ENCODE data around the gene UBAC1. TPM values are rescaled to one million over a fixed set of nuclear protein-coding genes. Genes with fewer than 3 reads are reported as not detected.

Gene UBAC1, protein sequence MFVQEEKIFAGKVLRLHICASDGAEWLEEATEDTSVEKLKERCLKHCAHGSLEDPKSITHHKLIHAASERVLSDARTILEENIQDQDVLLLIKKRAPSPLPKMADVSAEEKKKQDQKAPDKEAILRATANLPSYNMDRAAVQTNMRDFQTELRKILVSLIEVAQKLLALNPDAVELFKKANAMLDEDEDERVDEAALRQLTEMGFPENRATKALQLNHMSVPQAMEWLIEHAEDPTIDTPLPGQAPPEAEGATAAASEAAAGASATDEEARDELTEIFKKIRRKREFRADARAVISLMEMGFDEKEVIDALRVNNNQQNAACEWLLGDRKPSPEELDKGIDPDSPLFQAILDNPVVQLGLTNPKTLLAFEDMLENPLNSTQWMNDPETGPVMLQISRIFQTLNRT
- 31.3 and 36.7 TPM in 2 replicates for total RNA-seq

DNA sequence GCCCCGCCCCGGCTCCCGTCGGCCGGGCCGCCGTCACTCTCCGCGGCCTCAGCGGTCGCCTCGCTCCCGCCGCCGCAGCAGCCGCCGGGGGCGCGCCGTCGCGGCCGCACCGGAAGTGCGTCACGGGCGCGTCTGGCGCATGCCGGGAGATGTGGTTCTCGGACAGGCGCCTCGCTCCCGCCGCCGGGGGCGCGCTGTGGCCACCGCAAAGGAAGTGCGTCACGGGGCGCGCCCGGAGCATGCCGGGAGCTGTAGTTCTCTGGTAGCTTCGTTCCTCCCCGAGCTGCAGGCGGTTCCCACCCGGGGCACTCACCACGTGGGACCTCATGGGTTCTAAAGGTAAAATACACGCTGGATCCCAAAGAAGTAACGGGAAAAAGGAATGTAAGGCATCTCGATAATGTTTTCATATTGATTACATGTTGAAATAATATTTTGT, at the start of gene UBAC1:
UBAC1 (minus strand) TSS at position 97 of the 439 bp plus-strand sequence. CDS start 211 bp downstream, outside the sequence.

DNA sequence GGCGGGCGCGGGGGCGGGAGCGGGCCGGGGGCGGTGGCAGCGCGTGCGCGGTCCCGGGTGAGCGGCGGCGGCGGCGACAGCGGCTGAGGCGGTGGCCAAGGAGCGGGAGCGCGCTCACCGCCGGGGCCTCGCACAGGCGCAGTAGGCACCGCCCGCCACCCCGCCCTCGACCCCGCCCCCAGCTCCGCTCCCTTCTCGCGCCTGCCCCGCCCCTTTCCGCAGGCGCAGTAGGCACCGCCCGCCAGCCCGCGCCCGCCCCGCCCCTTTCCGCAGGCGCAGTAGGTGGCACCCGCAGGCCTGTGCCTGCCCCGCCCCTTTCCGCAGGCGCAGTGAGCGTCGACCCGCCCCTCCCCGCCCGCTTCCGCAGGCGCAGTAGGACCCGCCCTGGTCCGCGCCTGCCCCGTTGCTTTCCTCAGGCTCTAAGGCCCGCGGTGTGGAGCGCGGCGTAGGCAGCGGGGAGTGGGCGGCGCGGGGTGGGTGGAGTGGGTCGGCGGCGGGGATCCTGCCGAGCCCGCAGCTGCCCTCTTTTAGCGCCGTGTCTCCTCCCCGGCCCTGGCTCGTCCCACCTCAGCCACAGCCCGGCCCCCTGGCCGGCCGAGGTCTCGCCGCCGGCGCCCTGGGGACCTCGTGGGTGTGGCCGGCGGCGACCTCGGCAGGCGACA, 53.6 kb downstream of the UBAC1 start, which contains the start of gene CAMSAP1:
CAMSAP1 (minus strand) TSS at position 116 of the 662 bp plus-strand sequence. CDS start 387 bp downstream, outside the sequence.

Other genes with a start within 250 kb of the UBAC1 start
- gene CAMSAP1, start 53.8 kb downstream of the UBAC1 start, total RNA-seq: 15.0 and 19.7 TPM in 2 replicates
- 11.5 and 12.9 TPM in 2 replicates for gene NACC2, start 133.9 kb upstream of the UBAC1 start, total RNA-seq
- 27.4 and 29.3 TPM in 2 replicates for gene TMEM250, start 157.5 kb upstream of the UBAC1 start, total RNA-seq
- not detected in 2 replicates for gene LHX3, start 243.8 kb upstream of the UBAC1 start, total RNA-seq